ENCODE measurements around the gene TSPAN8.
"Not testable (repeated sequence)": the region's sequence is repeated elsewhere in the genome, so short reads cannot be mapped to it uniquely, and the experiment has no call there.

Gene TSPAN8

GRCh38 chr12:71129364-71129763, 28.4 kb downstream of the TSPAN8 start:
- no peaks in the 10 kb centered on the region for H3K9me3 ChIP-seq (ENCODE audit: control insufficient read depth, insufficient read depth, low read length)
- H3K4me1 ChIP-seq (ENCODE audit: insufficient read depth, low read length), result peaks cover 7% of the 10 kb centered on the region; the same call in 1 of the 2 replicates
- no peak overlapping the region for H3K9ac ChIP-seq (ENCODE audit: low read depth, low read length)
- H3K36me3 ChIP-seq (ENCODE audit: insufficient read depth, low read length), result no peaks in the 10 kb centered on the region

GRCh38 chr12:71128191-71128788, 29.5 kb downstream of the TSPAN8 start:
- Histone ChIP-seq H3K4me1 (ENCODE audit: insufficient read depth, low read length) (peaks cover 7% of the 10 kb centered on the region; the same call in 1 of the 2 replicates), H3K9me3 (ENCODE audit: control insufficient read depth, insufficient read depth, low read length) (no peaks in the 10 kb centered on the region), H3K36me3 (ENCODE audit: insufficient read depth, low read length) (no peaks in the 10 kb centered on the region), H3K9ac (ENCODE audit: low read depth, low read length) (no peak overlapping the region)

- Histone ChIP-seq H3K9ac (ENCODE audit: low read depth, low read length) (no peak overlapping the region), H3K9me3 (ENCODE audit: control insufficient read depth, insufficient read depth, low read length) (no peaks in the 10 kb centered on the region), H3K4me1 (ENCODE audit: insufficient read depth, low read length) (peaks cover 7% of the 10 kb centered on the region; the same call in 1 of the 2 replicates), H3K36me3 (ENCODE audit: insufficient read depth, low read length) (no peaks in the 10 kb centered on the region)
Measured at GRCh38 chr12:71125949-71126348, 31.9 kb downstream of the TSPAN8 start.

GRCh38 chr12:71125515-71125914, 32.3 kb downstream of the TSPAN8 start:
- no peak overlapping the region for H3K9ac ChIP-seq (ENCODE audit: low read depth, low read length)
- no peaks in the 10 kb centered on the region for H3K36me3 ChIP-seq (ENCODE audit: insufficient read depth, low read length)
- no peaks in the 10 kb centered on the region for H3K9me3 ChIP-seq (ENCODE audit: control insufficient read depth, insufficient read depth, low read length)
- peaks cover 7% of the 10 kb centered on the region; the same call in 1 of the 2 replicates for H3K4me1 ChIP-seq (ENCODE audit: insufficient read depth, low read length)

- no peaks in the 10 kb centered on the region for H3K9me3 ChIP-seq (ENCODE audit: control insufficient read depth, insufficient read depth, low read length)
- peaks cover 7% of the 10 kb centered on the region; the same call in 1 of the 2 replicates for H3K4me1 ChIP-seq (ENCODE audit: insufficient read depth, low read length)
- H3K36me3 ChIP-seq (ENCODE audit: insufficient read depth, low read length), result no peaks in the 10 kb centered on the region
- no peak overlapping the region for H3K9ac ChIP-seq (ENCODE audit: low read depth, low read length)
Measured at GRCh38 chr12:71124835-71125460, 32.9 kb downstream of the TSPAN8 start.

GRCh38 chr12:71113148-71113547, 44.7 kb downstream of the TSPAN8 start:
- H3K36me3 ChIP-seq (ENCODE audit: insufficient read depth, low read length); H3K4me1 ChIP-seq (ENCODE audit: insufficient read depth, low read length); H3K9ac ChIP-seq (ENCODE audit: low read depth, low read length); H3K9me3 ChIP-seq (ENCODE audit: control insufficient read depth, insufficient read depth, low read length): not testable (repeated sequence)

GRCh38 chr12:71109834-71110233, 48.0 kb downstream of the TSPAN8 start:
- Histone ChIP-seq H3K9ac (ENCODE audit: low read depth, low read length) (no peak overlapping the region), H3K4me1 (ENCODE audit: insufficient read depth, low read length) (no peaks in the 10 kb centered on the region), H3K9me3 (ENCODE audit: control insufficient read depth, insufficient read depth, low read length) (peaks cover 6% of the 10 kb centered on the region), H3K36me3 (ENCODE audit: insufficient read depth, low read length) (no peaks in the 10 kb centered on the region; the same call in 1 of the 2 replicates)

- Histone ChIP-seq H3K9me3 (ENCODE audit: control insufficient read depth, insufficient read depth, low read length) (peaks cover 8% of the 10 kb centered on the region), H3K9ac (ENCODE audit: low read depth, low read length) (no peak overlapping the region), H3K4me1 (ENCODE audit: insufficient read depth, low read length) (no peaks in the 10 kb centered on the region), H3K36me3 (ENCODE audit: insufficient read depth, low read length) (no peaks in the 10 kb centered on the region; the same call in 1 of the 2 replicates)
Measured at GRCh38 chr12:71108355-71108754, 49.4 kb downstream of the TSPAN8 start.

GRCh38 chr12:71107936-71108335, 49.9 kb downstream of the TSPAN8 start:
- Histone ChIP-seq H3K9me3 (ENCODE audit: control insufficient read depth, insufficient read depth, low read length) (peaks cover 8% of the 10 kb centered on the region), H3K36me3 (ENCODE audit: insufficient read depth, low read length) (no peaks in the 10 kb centered on the region; the same call in 1 of the 2 replicates), H3K9ac (ENCODE audit: low read depth, low read length) (no peak overlapping the region), H3K4me1 (ENCODE audit: insufficient read depth, low read length) (no peaks in the 10 kb centered on the region)

- Histone ChIP-seq H3K9ac (ENCODE audit: low read depth, low read length) (no peak overlapping the region), H3K9me3 (ENCODE audit: control insufficient read depth, insufficient read depth, low read length) (peaks cover 2% of the 10 kb centered on the region; the same call in 1 of the 2 replicates), H3K36me3 (ENCODE audit: insufficient read depth, low read length) (no peaks in the 10 kb centered on the region; the same call in 1 of the 2 replicates), H3K4me1 (ENCODE audit: insufficient read depth, low read length) (no peaks in the 10 kb centered on the region)
Measured at GRCh38 chr12:71105956-71106355, 51.8 kb downstream of the TSPAN8 start.

- H3K9me3 ChIP-seq (ENCODE audit: control insufficient read depth, insufficient read depth, low read length), result no peaks in the 10 kb centered on the region; the same call in 1 of the 2 replicates
- H3K36me3 ChIP-seq (ENCODE audit: insufficient read depth, low read length), result no peaks in the 10 kb centered on the region
- H3K4me1 ChIP-seq (ENCODE audit: insufficient read depth, low read length), result no peaks in the 10 kb centered on the region
- no peak overlapping the region for H3K9ac ChIP-seq (ENCODE audit: low read depth, low read length)
Measured at GRCh38 chr12:71092290-71092689, 65.5 kb downstream of the TSPAN8 start.

GRCh38 chr12:71090971-71091370, 66.8 kb downstream of the TSPAN8 start:
- H3K36me3 ChIP-seq (ENCODE audit: insufficient read depth, low read length), result no peaks in the 10 kb centered on the region

GRCh38 chr12:71085575-71085974, 72.2 kb downstream of the TSPAN8 start:
- Histone ChIP-seq H3K9ac (ENCODE audit: low read depth, low read length) (no peak overlapping the region), H3K36me3 (ENCODE audit: insufficient read depth, low read length) (no peaks in the 10 kb centered on the region), H3K4me1 (ENCODE audit: insufficient read depth, low read length) (no peaks in the 10 kb centered on the region), H3K9me3 (ENCODE audit: control insufficient read depth, insufficient read depth, low read length) (no peaks in the 10 kb centered on the region)

More at GRCh38 chr12:71090971-71091370, 66.8 kb downstream of the TSPAN8 start:
- no peaks in the 10 kb centered on the region; the same call in 1 of the 2 replicates for H3K9me3 ChIP-seq (ENCODE audit: control insufficient read depth, insufficient read depth, low read length)
- H3K9ac ChIP-seq (ENCODE audit: low read depth, low read length), result no peak overlapping the region
- no peaks in the 10 kb centered on the region for H3K4me1 ChIP-seq (ENCODE audit: insufficient read depth, low read length)

GRCh38 chr12:71075743-71076142, 82.1 kb downstream of the TSPAN8 start:
- Histone ChIP-seq H3K36me3 (ENCODE audit: insufficient read depth, low read length) (no peaks in the 10 kb centered on the region), H3K9ac (ENCODE audit: low read depth, low read length) (no peak overlapping the region), H3K4me1 (ENCODE audit: insufficient read depth, low read length) (no peaks in the 10 kb centered on the region), H3K9me3 (ENCODE audit: control insufficient read depth, insufficient read depth, low read length) (no peaks in the 10 kb centered on the region; the same call in 1 of the 2 replicates)
